ENCODE data around the gene PCDHB15.
"Not testable (repeated sequence)": the region's sequence is repeated elsewhere in the genome, so short reads cannot be mapped to it uniquely, and the experiment has no call there.

DNA sequence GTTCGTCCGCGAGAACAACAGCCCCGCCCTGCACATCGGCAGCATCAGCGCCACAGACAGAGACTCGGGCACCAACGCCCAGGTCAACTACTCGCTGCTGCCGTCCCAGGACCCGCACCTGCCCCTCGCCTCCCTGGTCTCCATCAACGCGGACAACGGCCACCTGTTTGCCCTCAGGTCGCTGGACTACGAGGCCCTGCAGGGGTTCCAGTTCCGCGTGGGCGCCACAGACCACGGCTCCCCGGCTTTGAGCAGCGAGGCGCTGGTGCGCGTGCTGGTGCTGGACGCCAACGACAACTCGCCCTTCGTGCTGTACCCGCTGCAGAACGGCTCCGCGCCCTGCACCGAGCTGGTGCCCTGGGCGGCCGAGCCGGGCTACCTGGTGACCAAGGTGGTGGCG lies 34.9 kb upstream of the PCDHB15 start:
- TF ChIP-seq, protein P1, sequence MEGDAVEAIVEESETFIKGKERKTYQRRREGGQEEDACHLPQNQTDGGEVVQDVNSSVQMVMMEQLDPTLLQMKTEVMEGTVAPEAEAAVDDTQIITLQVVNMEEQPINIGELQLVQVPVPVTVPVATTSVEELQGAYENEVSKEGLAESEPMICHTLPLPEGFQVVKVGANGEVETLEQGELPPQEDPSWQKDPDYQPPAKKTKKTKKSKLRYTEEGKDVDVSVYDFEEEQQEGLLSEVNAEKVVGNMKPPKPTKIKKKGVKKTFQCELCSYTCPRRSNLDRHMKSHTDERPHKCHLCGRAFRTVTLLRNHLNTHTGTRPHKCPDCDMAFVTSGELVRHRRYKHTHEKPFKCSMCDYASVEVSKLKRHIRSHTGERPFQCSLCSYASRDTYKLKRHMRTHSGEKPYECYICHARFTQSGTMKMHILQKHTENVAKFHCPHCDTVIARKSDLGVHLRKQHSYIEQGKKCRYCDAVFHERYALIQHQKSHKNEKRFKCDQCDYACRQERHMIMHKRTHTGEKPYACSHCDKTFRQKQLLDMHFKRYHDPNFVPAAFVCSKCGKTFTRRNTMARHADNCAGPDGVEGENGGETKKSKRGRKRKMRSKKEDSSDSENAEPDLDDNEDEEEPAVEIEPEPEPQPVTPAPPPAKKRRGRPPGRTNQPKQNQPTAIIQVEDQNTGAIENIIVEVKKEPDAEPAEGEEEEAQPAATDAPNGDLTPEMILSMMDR (IDR thresholded peaks at IDR 0.05; ENCODE audit: insufficient read depth, low read length) = not testable (repeated sequence)
- TF ChIP-seq, protein P2, sequence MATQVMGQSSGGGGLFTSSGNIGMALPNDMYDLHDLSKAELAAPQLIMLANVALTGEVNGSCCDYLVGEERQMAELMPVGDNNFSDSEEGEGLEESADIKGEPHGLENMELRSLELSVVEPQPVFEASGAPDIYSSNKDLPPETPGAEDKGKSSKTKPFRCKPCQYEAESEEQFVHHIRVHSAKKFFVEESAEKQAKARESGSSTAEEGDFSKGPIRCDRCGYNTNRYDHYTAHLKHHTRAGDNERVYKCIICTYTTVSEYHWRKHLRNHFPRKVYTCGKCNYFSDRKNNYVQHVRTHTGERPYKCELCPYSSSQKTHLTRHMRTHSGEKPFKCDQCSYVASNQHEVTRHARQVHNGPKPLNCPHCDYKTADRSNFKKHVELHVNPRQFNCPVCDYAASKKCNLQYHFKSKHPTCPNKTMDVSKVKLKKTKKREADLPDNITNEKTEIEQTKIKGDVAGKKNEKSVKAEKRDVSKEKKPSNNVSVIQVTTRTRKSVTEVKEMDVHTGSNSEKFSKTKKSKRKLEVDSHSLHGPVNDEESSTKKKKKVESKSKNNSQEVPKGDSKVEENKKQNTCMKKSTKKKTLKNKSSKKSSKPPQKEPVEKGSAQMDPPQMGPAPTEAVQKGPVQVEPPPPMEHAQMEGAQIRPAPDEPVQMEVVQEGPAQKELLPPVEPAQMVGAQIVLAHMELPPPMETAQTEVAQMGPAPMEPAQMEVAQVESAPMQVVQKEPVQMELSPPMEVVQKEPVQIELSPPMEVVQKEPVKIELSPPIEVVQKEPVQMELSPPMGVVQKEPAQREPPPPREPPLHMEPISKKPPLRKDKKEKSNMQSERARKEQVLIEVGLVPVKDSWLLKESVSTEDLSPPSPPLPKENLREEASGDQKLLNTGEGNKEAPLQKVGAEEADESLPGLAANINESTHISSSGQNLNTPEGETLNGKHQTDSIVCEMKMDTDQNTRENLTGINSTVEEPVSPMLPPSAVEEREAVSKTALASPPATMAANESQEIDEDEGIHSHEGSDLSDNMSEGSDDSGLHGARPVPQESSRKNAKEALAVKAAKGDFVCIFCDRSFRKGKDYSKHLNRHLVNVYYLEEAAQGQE (IDR thresholded peaks at IDR 0.05; ENCODE audit: insufficient replicate concordance, low read depth) = not testable (repeated sequence)
- not testable (repeated sequence) for TF ChIP-seq GABPA (IDR thresholded peaks at IDR 0.05; ENCODE audit: low read depth)
